ENCODE results near the gene ZNF682. TPM values are rescaled to one million over a fixed set of nuclear protein-coding genes. Genes with fewer than 3 reads are reported as not detected.

The ZNF682 gene
- not detected in 5 replicates for total RNA-seq (2022; extraction: Qiagen RNA extraction)

DNA sequence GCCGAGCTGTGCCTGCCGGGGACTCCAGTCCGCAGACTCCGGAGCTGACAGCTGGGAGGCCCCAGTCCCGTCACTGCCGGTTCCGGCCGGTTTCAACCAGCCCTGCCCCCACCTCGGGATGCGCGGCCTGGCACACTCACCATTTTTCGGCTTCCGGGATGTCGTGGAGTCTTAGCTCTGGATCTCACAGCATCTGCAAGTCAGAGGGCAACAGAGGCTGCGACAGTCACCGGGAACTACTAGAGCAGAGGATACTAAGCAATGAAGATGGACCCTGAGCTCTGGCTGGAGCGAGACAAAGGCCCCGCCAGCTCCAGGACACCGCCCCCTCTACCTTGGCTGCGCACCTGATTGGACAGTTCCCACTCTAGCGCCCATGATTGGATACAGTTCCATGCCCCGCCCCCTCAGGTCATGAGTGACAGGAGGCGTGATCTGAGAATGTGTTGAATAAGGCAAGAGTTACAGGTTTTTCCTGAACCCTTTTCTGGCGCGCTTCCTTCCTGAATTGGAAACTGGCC is at the start of gene ZNF682:
Gene ZNF682, minus strand, starts transcription at position 303 of the 521 bp plus-strand sequence. Its CDS starts 160 bp downstream, at position 143.

DNA sequence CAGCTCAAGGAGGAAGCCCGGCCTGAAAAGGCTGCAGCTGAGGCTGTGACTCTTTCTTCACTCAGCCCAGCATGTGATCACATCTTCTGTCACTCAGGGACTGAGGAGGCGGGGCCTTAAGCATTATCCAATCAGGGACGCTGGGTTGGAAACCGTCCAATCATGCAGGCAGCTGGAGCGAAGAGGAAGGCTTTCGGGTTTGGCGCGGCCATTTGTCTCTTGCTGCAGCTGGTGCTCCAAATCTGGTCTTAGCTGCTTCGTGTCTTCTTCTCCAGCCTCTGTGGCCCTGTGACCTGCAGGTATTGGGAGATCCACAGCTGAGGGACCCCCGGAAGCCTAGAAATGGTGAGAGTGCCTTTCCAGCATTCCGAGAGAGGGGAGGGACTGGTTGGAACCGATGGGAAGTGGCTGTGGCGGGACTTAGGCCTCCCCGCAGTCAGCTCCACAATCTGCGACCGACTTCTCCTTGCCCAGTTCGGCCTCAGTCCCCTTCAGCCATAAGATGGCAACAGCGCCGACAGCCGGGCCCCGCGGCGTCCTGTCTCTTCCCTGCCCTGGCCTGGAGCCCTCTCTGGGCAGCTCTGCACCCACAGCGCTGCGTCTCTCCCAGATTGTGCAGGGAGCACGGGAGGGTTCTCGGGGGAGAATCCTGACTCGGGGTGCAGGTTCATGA is 38.6 kb upstream of the ZNF682 start, which contains the start of gene ZNF90:
Gene ZNF90, plus strand, starts transcription at position 210 of the 673 bp plus-strand sequence. Its CDS starts 133 bp downstream, at position 343.

Other genes starting within 250 kb of the ZNF682 start
- 0.12 to 0.32 TPM (median 0.17 TPM) in 5 replicates for gene ZNF506, start 217.8 kb downstream of the ZNF682 start, total RNA-seq (2022; extraction: Qiagen RNA extraction)
- gene ZNF253, start 173.6 kb downstream of the ZNF682 start, total RNA-seq (2022; extraction: Qiagen RNA extraction): not detected in 5 replicates
- gene ZNF93, start 138.6 kb downstream of the ZNF682 start, total RNA-seq (2022; extraction: Qiagen RNA extraction): not detected in 5 replicates
- gene ZNF90, start 38.5 kb upstream of the ZNF682 start, total RNA-seq (2022; extraction: Qiagen RNA extraction): not detected in 5 replicates
- not detected in 5 replicates for gene ZNF486, start 127.7 kb upstream of the ZNF682 start, total RNA-seq (2022; extraction: Qiagen RNA extraction)

All from A549 treated with Hydrocortisone at 1 μM for 4 hours (cell line).